ENCODE results near the gene SEC24D. TPM values are rescaled to one million over a fixed set of nuclear protein-coding genes. Genes with fewer than 3 reads are reported as not detected.

The SEC24D gene
- total and polyA plus RNA-seq, 2 experiments from 2014 or later, result 37.6 to 94.8 TPM

- TF ChIP-seq CTCF (conservative IDR thresholded peaks at IDR 0.05; ENCODE audit: low read depth in 2 of 2) (no peak), STAT1 (IDR thresholded peaks at IDR 0.05; ENCODE audit: unreplicated experiment) (no peak)
Measured at GRCh38 chr4:118825799-118826198, 10.1 kb downstream of the SEC24D start (continued).

GRCh38 chr4:118824141-118824540 lies 11.8 kb downstream of the SEC24D start:
- no peak overlapping the region for H2AFZ ChIP-seq
- peaks cover 2% of the 10 kb centered on the region for H3K27me3 Mint-ChIP-seq (ENCODE audit: insufficient read depth, low read depth, poor library complexity)
- H3K4me1 Mint-ChIP-seq, result peaks cover 38% of the 10 kb centered on the region
- no peak for DNase-seq (ENCODE audit: low spot score)
- peaks cover 17% of the 10 kb centered on the region for H4K20me1 ChIP-seq (replicated peaks; ENCODE audit: insufficient read depth)
- H3F3A ChIP-seq (replicated peaks; ENCODE audit: low read depth), result 0 out of 2 replicates have a peak, but pooled peaks cover 10% of the 10 kb centered on the region
- H3K9me3 Mint-ChIP-seq, result no peaks in the 10 kb centered on the region
- no peaks in the 10 kb centered on the region for H3K27me3 ChIP-seq (ENCODE audit: insufficient read depth)
- no peak overlapping the region for H3K4me2 ChIP-seq
- ATAC-seq, result no peak
- no peaks in the 10 kb centered on the region for H3K9me2 ChIP-seq (ENCODE audit: insufficient read depth)
- no peak overlapping the region for H3K27ac Mint-ChIP-seq
- H3K4me1 ChIP-seq (ENCODE audit: insufficient read depth), result peaks cover 39% of the 10 kb centered on the region
- H3K27ac ChIP-seq (ENCODE audit: low read depth), result no peak overlapping the region
- H3K36me3 Mint-ChIP-seq (ENCODE audit: low read depth), result peaks cover 38% of the 10 kb centered on the region
- peaks cover 100% of the 10 kb centered on the region for H3K79me2 ChIP-seq (replicated peaks; ENCODE audit: insufficient read depth)
- H3K36me3 ChIP-seq (ENCODE audit: insufficient read depth), result peaks cover 19% of the 10 kb centered on the region
- TF ChIP-seq ZNF462 (CRISPR knock-in tag; IDR thresholded peaks at IDR 0.05) (no peak), REST (IDR thresholded peaks at IDR 0.05; ENCODE audit: unreplicated experiment) (no peak), JUNB (IDR thresholded peaks at IDR 0.05; ENCODE audit: unreplicated experiment) (no peak), EZH2 (IDR thresholded peaks at IDR 0.05; ENCODE audit: low read depth, unreplicated experiment) (no peak), EZH2phosphoT487 (IDR thresholded peaks at IDR 0.05; ENCODE audit: unreplicated experiment) (no peak), POLR2AphosphoS5 (IDR thresholded peaks at IDR 0.05; ENCODE audit: low read depth) (no peak), ETS1 (IDR thresholded peaks at IDR 0.05) (no peak), CREB1 (CRISPR knock-in tag; IDR thresholded peaks at IDR 0.05; ENCODE audit: low read depth) (no peak), NANOG (IDR thresholded peaks at IDR 0.05; ENCODE audit: borderline replicate concordance) (no peak), ZNF114 (CRISPR knock-in tag; IDR thresholded peaks at IDR 0.05) (no peak)
- H3K4me3 Mint-ChIP-seq, result no peak overlapping the region
- no peak overlapping the region for H3K4me3 ChIP-seq
